ENCODE results near the gene YWHAE.

DNA sequence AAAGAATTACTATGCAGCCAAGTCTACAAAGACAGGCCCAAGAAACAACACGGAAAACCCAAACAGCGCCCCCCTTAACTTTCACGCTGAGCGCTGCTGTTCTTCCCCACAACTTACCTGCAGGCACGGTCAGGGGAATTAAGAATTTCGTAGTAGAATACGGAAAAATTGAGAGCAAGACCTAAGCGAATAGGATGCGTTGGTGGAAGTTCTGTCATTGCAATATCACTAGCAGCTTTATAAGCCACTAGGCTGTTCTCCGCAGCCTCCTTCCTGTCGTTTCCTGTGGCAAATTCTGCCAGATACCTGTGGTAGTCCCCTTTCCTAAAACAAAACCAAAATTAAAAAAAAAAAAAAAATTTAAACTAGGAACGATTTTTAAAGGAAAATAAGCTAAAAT lies 39.0 kb downstream of the YWHAE start:
- TF ChIP-seq, protein P1, sequence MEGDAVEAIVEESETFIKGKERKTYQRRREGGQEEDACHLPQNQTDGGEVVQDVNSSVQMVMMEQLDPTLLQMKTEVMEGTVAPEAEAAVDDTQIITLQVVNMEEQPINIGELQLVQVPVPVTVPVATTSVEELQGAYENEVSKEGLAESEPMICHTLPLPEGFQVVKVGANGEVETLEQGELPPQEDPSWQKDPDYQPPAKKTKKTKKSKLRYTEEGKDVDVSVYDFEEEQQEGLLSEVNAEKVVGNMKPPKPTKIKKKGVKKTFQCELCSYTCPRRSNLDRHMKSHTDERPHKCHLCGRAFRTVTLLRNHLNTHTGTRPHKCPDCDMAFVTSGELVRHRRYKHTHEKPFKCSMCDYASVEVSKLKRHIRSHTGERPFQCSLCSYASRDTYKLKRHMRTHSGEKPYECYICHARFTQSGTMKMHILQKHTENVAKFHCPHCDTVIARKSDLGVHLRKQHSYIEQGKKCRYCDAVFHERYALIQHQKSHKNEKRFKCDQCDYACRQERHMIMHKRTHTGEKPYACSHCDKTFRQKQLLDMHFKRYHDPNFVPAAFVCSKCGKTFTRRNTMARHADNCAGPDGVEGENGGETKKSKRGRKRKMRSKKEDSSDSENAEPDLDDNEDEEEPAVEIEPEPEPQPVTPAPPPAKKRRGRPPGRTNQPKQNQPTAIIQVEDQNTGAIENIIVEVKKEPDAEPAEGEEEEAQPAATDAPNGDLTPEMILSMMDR (IDR thresholded peaks at IDR 0.05 in 8 of 11, conservative IDR thresholded peaks at IDR 0.05 in 3 of 11) = no peak
- TF ChIP-seq POLR2A (IDR thresholded peaks at IDR 0.05) = no peak
- no peak for TF ChIP-seq POLR2AphosphoS5 (IDR thresholded peaks at IDR 0.05)

Data from spleen (tissue), 7 donors.